ENCODE measurements around the gene GOLGA7B. TPM values are rescaled to one million over a fixed set of nuclear protein-coding genes. Genes with fewer than 3 reads are reported as not detected.

The GOLGA7B gene
- total RNA-seq, 1 experiment from 2014 or later, result 1.5 TPM

DNA sequence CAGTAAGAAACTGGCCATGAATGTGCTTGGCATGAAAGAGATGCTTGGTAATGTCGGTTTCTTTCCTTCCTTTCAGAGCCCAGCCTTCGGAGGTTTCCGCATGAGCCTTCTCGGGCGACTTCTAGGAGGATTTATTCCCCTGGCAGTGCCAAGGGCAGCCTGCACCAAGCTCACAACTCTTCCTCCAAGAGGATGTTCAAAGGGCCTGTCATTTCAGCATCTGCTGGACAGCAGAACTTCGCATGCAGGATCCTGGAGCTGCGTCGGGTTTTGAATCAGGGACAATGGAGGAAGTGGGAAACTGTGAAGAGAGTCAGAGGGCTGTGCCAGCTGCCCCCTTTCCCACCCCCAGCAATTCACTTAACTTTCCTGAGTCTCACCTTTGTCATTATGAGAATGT is 21.3 kb downstream of the GOLGA7B start:
- Histone ChIP-seq H3K4me3 (ENCODE audit: low read depth in 2 of 2, low read length in 2 of 2) (no peak overlapping the region), H3K36me3 (ENCODE audit: control insufficient read depth, insufficient read depth, low read length) (no peaks in the 10 kb centered on the region), H3K27me3 (ENCODE audit: control insufficient read depth, insufficient read depth, low read length) (peaks cover 2% of the 10 kb centered on the region; the same call in 1 of the 2 replicates), H3K27ac (ENCODE audit: low read length) (no peak overlapping the region), H3K4me1 (ENCODE audit: control insufficient read depth, insufficient read depth, low read length) (peaks cover 15% of the 10 kb centered on the region), H3K9me3 (ENCODE audit: control insufficient read depth, insufficient read depth, low read depth, low read length) (no peaks in the 10 kb centered on the region)
- in situ Hi-C loops (cut with HindIII; ENCODE audit: low pct_unique_long_range_greater_than_20kb, low sequenced_read_pairs), result no loop called here
- DNase-seq (ENCODE audit: low read depth, low spot score), result no peak
- no TSS peak for BruUV-seq (replicated peaks)
- intact Hi-C loops (cut with micrococcal nuclease; ENCODE audit: unreplicated experiment), result no loop called here
- ChIA-PET POLR2A (no interaction called here), CTCF (no interaction called here)
- no peak for TF ChIP-seq SIN3A (IDR thresholded peaks at IDR 0.05; ENCODE audit: borderline replicate concordance, insufficient read depth, low read depth, low read length)
- no peak for ATAC-seq

DNA sequence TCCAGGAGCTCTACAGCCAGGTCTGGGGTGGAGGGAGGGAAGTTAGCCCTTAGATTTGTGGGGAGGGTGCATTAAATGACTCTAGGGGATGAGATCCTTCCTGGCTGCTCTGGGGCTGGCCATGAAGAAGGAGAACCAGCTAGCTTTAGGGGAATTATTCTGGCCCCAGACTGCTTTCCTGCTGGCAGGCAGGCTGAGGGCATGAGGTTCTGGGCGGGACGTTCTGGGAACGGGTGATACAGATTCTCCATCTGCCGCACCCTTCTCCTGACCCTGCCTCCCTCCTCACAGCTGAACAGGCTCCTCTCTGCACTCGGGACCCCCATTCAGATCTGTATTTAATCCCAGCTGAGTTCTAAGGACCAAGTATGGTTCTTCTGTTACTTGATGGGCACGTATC is 23.9 kb downstream of the GOLGA7B start:
- intact Hi-C loops (cut with micrococcal nuclease; ENCODE audit: unreplicated experiment), result no loop called here
- POLR2A ChIA-PET, result no interaction called here
- Histone ChIP-seq H3K27ac (ENCODE audit: low read length) (no peak overlapping the region), H3K36me3 (ENCODE audit: control insufficient read depth, insufficient read depth, low read length) (no peaks in the 10 kb centered on the region), H3K9me3 (ENCODE audit: control insufficient read depth, insufficient read depth, low read depth, low read length) (no peaks in the 10 kb centered on the region), H3K4me1 (ENCODE audit: control insufficient read depth, insufficient read depth, low read length) (peaks cover 15% of the 10 kb centered on the region), H3K4me3 (ENCODE audit: low read depth in 2 of 2, low read length in 2 of 2) (no peak overlapping the region), H3K27me3 (ENCODE audit: control insufficient read depth, insufficient read depth, low read length) (peaks cover 2% of the 10 kb centered on the region; the same call in 1 of the 2 replicates)
- DNase-seq (ENCODE audit: low read depth, low spot score), result no peak
- CTCF ChIA-PET, result no interaction called here
- in situ Hi-C loops (cut with HindIII; ENCODE audit: low pct_unique_long_range_greater_than_20kb, low sequenced_read_pairs), result no loop called here
- no TSS peak for BruUV-seq (replicated peaks)
- TF ChIP-seq, protein P1, sequence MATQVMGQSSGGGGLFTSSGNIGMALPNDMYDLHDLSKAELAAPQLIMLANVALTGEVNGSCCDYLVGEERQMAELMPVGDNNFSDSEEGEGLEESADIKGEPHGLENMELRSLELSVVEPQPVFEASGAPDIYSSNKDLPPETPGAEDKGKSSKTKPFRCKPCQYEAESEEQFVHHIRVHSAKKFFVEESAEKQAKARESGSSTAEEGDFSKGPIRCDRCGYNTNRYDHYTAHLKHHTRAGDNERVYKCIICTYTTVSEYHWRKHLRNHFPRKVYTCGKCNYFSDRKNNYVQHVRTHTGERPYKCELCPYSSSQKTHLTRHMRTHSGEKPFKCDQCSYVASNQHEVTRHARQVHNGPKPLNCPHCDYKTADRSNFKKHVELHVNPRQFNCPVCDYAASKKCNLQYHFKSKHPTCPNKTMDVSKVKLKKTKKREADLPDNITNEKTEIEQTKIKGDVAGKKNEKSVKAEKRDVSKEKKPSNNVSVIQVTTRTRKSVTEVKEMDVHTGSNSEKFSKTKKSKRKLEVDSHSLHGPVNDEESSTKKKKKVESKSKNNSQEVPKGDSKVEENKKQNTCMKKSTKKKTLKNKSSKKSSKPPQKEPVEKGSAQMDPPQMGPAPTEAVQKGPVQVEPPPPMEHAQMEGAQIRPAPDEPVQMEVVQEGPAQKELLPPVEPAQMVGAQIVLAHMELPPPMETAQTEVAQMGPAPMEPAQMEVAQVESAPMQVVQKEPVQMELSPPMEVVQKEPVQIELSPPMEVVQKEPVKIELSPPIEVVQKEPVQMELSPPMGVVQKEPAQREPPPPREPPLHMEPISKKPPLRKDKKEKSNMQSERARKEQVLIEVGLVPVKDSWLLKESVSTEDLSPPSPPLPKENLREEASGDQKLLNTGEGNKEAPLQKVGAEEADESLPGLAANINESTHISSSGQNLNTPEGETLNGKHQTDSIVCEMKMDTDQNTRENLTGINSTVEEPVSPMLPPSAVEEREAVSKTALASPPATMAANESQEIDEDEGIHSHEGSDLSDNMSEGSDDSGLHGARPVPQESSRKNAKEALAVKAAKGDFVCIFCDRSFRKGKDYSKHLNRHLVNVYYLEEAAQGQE (IDR thresholded peaks at IDR 0.05; ENCODE audit: insufficient read depth in 1 of 2, low read depth in 2 of 2, low read length in 1 of 2), result no peak
- TF ChIP-seq POLR2AphosphoS5 (IDR thresholded peaks at IDR 0.05; ENCODE audit: low read depth, low read length), result no peak
- TF ChIP-seq SIN3A (IDR thresholded peaks at IDR 0.05; ENCODE audit: borderline replicate concordance, insufficient read depth, low read depth, low read length), result no peak
- TF ChIP-seq, protein P2, sequence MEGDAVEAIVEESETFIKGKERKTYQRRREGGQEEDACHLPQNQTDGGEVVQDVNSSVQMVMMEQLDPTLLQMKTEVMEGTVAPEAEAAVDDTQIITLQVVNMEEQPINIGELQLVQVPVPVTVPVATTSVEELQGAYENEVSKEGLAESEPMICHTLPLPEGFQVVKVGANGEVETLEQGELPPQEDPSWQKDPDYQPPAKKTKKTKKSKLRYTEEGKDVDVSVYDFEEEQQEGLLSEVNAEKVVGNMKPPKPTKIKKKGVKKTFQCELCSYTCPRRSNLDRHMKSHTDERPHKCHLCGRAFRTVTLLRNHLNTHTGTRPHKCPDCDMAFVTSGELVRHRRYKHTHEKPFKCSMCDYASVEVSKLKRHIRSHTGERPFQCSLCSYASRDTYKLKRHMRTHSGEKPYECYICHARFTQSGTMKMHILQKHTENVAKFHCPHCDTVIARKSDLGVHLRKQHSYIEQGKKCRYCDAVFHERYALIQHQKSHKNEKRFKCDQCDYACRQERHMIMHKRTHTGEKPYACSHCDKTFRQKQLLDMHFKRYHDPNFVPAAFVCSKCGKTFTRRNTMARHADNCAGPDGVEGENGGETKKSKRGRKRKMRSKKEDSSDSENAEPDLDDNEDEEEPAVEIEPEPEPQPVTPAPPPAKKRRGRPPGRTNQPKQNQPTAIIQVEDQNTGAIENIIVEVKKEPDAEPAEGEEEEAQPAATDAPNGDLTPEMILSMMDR (IDR thresholded peaks at IDR 0.05), result no peak
- no peak for TF ChIP-seq TCF7L2 (IDR thresholded peaks at IDR 0.05; ENCODE audit: low read depth, low read length)
- no peak for ATAC-seq

DNA sequence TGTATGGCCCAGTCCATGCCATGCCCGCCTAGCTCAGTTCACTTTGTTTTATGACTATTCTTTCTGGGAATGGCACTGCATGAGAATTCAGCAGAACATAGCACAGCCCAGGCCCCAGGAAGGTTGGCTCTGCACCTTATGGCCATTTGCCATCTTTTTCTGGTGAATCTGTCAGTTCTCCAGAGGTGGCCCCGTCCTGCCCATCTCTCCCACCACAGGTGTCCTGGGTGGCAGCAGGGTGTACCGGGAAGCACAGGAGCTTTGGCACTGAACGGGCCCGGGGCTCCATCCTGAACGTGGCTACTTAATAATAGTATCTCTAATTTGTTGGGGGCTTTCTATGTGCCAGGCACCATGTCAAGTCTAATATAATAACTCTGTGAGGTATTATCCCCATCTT is 24.7 kb downstream of the GOLGA7B start:
- Histone ChIP-seq H3K27ac (ENCODE audit: low read length) (no peak overlapping the region), H3K36me3 (ENCODE audit: control insufficient read depth, insufficient read depth, low read length) (no peaks in the 10 kb centered on the region), H3K9me3 (ENCODE audit: control insufficient read depth, insufficient read depth, low read depth, low read length) (no peaks in the 10 kb centered on the region), H3K4me3 (ENCODE audit: low read depth in 2 of 2, low read length in 2 of 2) (no peak overlapping the region), H3K4me1 (ENCODE audit: control insufficient read depth, insufficient read depth, low read length) (peaks cover 7% of the 10 kb centered on the region), H3K27me3 (ENCODE audit: control insufficient read depth, insufficient read depth, low read length) (peaks cover 2% of the 10 kb centered on the region; the same call in 1 of the 2 replicates)
- ChIA-PET CTCF (no interaction called here), POLR2A (no interaction called here)
- TF ChIP-seq POLR2AphosphoS5 (IDR thresholded peaks at IDR 0.05; ENCODE audit: low read depth, low read length) (no peak), TCF7L2 (IDR thresholded peaks at IDR 0.05; ENCODE audit: low read depth, low read length) (no peak)
- intact Hi-C loops (cut with micrococcal nuclease; ENCODE audit: unreplicated experiment), result no loop called here
- ATAC-seq (no peak), DNase-seq (ENCODE audit: low read depth, low spot score) (no peak)
- in situ Hi-C loops (cut with HindIII; ENCODE audit: low pct_unique_long_range_greater_than_20kb, low sequenced_read_pairs), result no loop called here
- no TSS peak for BruUV-seq (replicated peaks)
